Peyer's patch (tissue), 4 donors: ENCODE data around the gene SEMA6B.

ENCODE experiments used
- CTCF ChIP-seq, 6 experiments: fragments of 450-650 bp in 4 of 6; fragments of 200-600 bp in 2 of 6; sonication (generic) in 1 of 6; IDR thresholded peaks; one replicate each; pipeline ENCODE4 v1.5.1; 2017 to 2019; ENCODE audit warnings: antibody characterized with exemption in 6 of 6, mild to moderate bottlenecking in 3 of 6, moderate library complexity in 1 of 6
- POLR2A ChIP-seq, 2 donors: fragments of 450-650 bp; IDR thresholded peaks; one replicate each; pipeline ENCODE4 v1.5.1; 2017; ENCODE audit warnings: antibody characterized with exemption in 2 of 2, mild to moderate bottlenecking in 2 of 2, moderate library complexity in 2 of 2

GRCh38 chr19:4505570-4506448 is 53.7 kb downstream of the SEMA6B start:
- no peak for TF ChIP-seq POLR2A (IDR thresholded peaks at IDR 0.05)
- TF ChIP-seq CTCF (IDR thresholded peaks at IDR 0.05): no peak
